Upper lobe of right lung (tissue), 1 donor: ENCODE data around the gene SNRNP200. TPM values are rescaled to one million over a fixed set of nuclear protein-coding genes. Genes with fewer than 3 reads are reported as not detected.

Source experiments
- ATAC-seq: fragments of 200-7000 bp; cut with Tn5 transposase; one replicate; pipeline ENCODE4 v1.9.1; 2020; ENCODE audit warnings: mild to moderate bottlenecking, moderate library complexity
- DNase-seq: peaks from one replicate; pipeline ENCODE4 v3.0.0-alpha.2; 2020
- H3K27ac ChIP-seq: fragments of 200-600 bp; one replicate; pipeline ENCODE4 v1.8.0; 2022
- H3K27me3 ChIP-seq: fragments of 200-600 bp; one replicate; pipeline ENCODE4 v1.8.0; 2022; ENCODE audit warnings: mild to moderate bottlenecking
- H3K36me3 ChIP-seq: fragments of 200-600 bp; one replicate; pipeline ENCODE4 v1.8.0; 2022
- H3K4me1 ChIP-seq: fragments of 200-600 bp; one replicate; pipeline ENCODE4 v1.8.0; 2022
- H3K4me3 ChIP-seq: fragments of 200-600 bp; one replicate; pipeline ENCODE4 v1.8.0; 2022; ENCODE audit warnings: mild to moderate bottlenecking
- H3K9me3 ChIP-seq: fragments of 200-600 bp; one replicate; pipeline ENCODE4 v1.8.0; 2022
- CTCF ChIP-seq: fragments of 200-600 bp; IDR thresholded peaks from one replicate; pipeline ENCODE4 v1.8.0; 2022; ENCODE audit warnings: antibody characterized with exemption
- intact Hi-C: fragments of 100-400 bp; cut with DNase I; formaldehyde crosslinking; loops from one replicate; pipeline ENCODE4 v1.11.0; 2022
- total RNA-seq: library from RNA; stranded (reverse); fragmentation: NEBNext Ultra II Directional; extraction: Animal tissue kit (Norgen Biotek cat#: 25700); gene quantifications from one replicate; pipeline ENCODE4 v1.2.1, GENCODE V29; 2021
- donor health status: DM: no; HTN: yes; CAD: no; lungs with severe emphysema.

The SNRNP200 gene
- total RNA-seq, 1 donor from 2014 or later, result 91.2 TPM

GRCh38 chr2:96245609-96246390, 59.5 kb downstream of the SNRNP200 start:
- intact Hi-C loops, result no loop called here
- ATAC-seq, result peak; percentile 64
- peak overlapping the region; percentile 24 for H3K27ac ChIP-seq

GRCh38 chr2:96243843-96244242, 61.5 kb downstream of the SNRNP200 start:
- ATAC-seq, result no peak
- no peak for TF ChIP-seq CTCF
- intact Hi-C loops, result no loop called here

More at GRCh38 chr2:96245609-96246390, 59.5 kb downstream of the SNRNP200 start:
- no peaks in the 10 kb centered on the region for H3K36me3 ChIP-seq
- no peaks in the 10 kb centered on the region for H3K27me3 ChIP-seq
- DNase-seq, result no peak
- TF ChIP-seq CTCF, result no peak
- no peaks in the 10 kb centered on the region for H3K9me3 ChIP-seq
- H3K4me3 ChIP-seq, result no peak overlapping the region
- peaks cover 20% of the 10 kb centered on the region for H3K4me1 ChIP-seq

GRCh38 chr2:96241900-96242611, 63.3 kb downstream of the SNRNP200 start:
- Histone ChIP-seq H3K9me3 (no peaks in the 10 kb centered on the region), H3K27me3 (no peaks in the 10 kb centered on the region), H3K36me3 (no peaks in the 10 kb centered on the region), H3K4me3 (peak overlapping the region; percentile 1), H3K27ac (peak overlapping the region; percentile 84), H3K4me1 (peaks cover 9% of the 10 kb centered on the region)
- no peak for TF ChIP-seq CTCF
- intact Hi-C loops, result no loop called here
- DNase-seq, result no peak
- ATAC-seq, result peak; percentile 86

More at GRCh38 chr2:96243843-96244242, 61.5 kb downstream of the SNRNP200 start:
- H3K4me3 ChIP-seq, result no peak overlapping the region
- H3K9me3 ChIP-seq, result no peaks in the 10 kb centered on the region
- H3K36me3 ChIP-seq, result no peaks in the 10 kb centered on the region
- no peak for DNase-seq
- no peaks in the 10 kb centered on the region for H3K27me3 ChIP-seq
- H3K4me1 ChIP-seq, result peaks cover 9% of the 10 kb centered on the region
- H3K27ac ChIP-seq, result no peak overlapping the region

- no peak for ATAC-seq
- no peak for DNase-seq
- H3K27ac ChIP-seq, result peak overlapping the region; percentile 84
- intact Hi-C loops, result no loop called here
- no peak for TF ChIP-seq CTCF
- no peaks in the 10 kb centered on the region for H3K36me3 ChIP-seq
- no peaks in the 10 kb centered on the region for H3K27me3 ChIP-seq
- H3K4me3 ChIP-seq, result no peak overlapping the region
- no peaks in the 10 kb centered on the region for H3K9me3 ChIP-seq
- H3K4me1 ChIP-seq, result peaks cover 9% of the 10 kb centered on the region
Measured at GRCh38 chr2:96241227-96241626, 64.1 kb downstream of the SNRNP200 start.

- H3K4me1 ChIP-seq, result peaks cover 9% of the 10 kb centered on the region
- TF ChIP-seq CTCF, result no peak
- ATAC-seq (no peak), DNase-seq (no peak)
- no peak overlapping the region for H3K27ac ChIP-seq
- H3K27me3 ChIP-seq, result no peaks in the 10 kb centered on the region
- no peaks in the 10 kb centered on the region for H3K36me3 ChIP-seq
- no peaks in the 10 kb centered on the region for H3K9me3 ChIP-seq
- no peak overlapping the region for H3K4me3 ChIP-seq
- intact Hi-C loops, result no loop called here
Measured at GRCh38 chr2:96240341-96241038, 64.9 kb downstream of the SNRNP200 start.
